IMR-90 (cell line): Measurements from ENCODE around the gene TRAPPC3L. TPM values are rescaled to one million over a fixed set of nuclear protein-coding genes. Genes with fewer than 3 reads are reported as not detected.
"Not testable (repeated sequence)": the region's sequence is repeated elsewhere in the genome, so short reads cannot be mapped to it uniquely, and the experiment has no call there.

Source experiments
- ATAC-seq: fragments of 200-7000 bp; cut with Tn5 transposase; 2 replicates; pipeline ENCODE4 v1.9.1; 2020; ENCODE audit warnings: low read depth, mild to moderate bottlenecking, moderate library complexity
- BruUV-seq: library from RNA; stranded (reverse); fragments of 400-500 nt; replicated peaks from 2 replicates; lab custom pipeline; 2021; lab: Mats Ljungman, UMichigan
- CTCF ChIA-PET: fragments of 300-600 bp; formaldehyde crosslinking; extraction: SDS; loops from one replicate; lab custom pipeline; 2021; ENCODE audit warnings: antibody characterized with exemption; lab: Yijun Ruan, JAX
- POLR2A ChIA-PET: fragments of 300-600 bp; sonication (Branson Sonifier 250); formaldehyde crosslinking; loops from one replicate; lab custom pipeline; 2022; ENCODE audit warnings: antibody characterized with exemption; ENCODE audit not compliant: unreplicated experiment; lab: Charles Lee
- DNase-seq: peaks from one replicate; pipeline ENCODE4 v3.0.0; 2013
- H2AFZ ChIP-seq: replicated peaks from 2 replicates; pipeline ENCODE3; 2013; ENCODE audit warnings: low read length, mild to moderate bottlenecking; ENCODE audit not compliant: poor library complexity
- H2AK5ac ChIP-seq: 2 replicates; pipeline ENCODE4 v1.6.1; 2013; ENCODE audit warnings: low read depth, low read length, inconsistent platforms
- H2AK9ac ChIP-seq: replicated peaks from 2 replicates; pipeline ENCODE3; 2013; ENCODE audit warnings: mild to moderate bottlenecking, low read depth, low read length, moderate library complexity; ENCODE audit not compliant: poor library complexity
- H2BK120ac ChIP-seq: 2 replicates; pipeline ENCODE4 v1.6.1; 2013; ENCODE audit warnings: low read depth, low read length, inconsistent platforms
- H2BK15ac ChIP-seq: 3 replicates; pipeline ENCODE4 v1.6.1; 2013; ENCODE audit warnings: low read depth, low read length, inconsistent platforms
- H2BK20ac ChIP-seq: 2 replicates; pipeline ENCODE4 v1.6.1; 2013; ENCODE audit warnings: low read depth, mild to moderate bottlenecking, inconsistent platforms, low read length, moderate library complexity
- H2BK5ac ChIP-seq: 2 replicates; pipeline ENCODE4 v1.6.1; 2013; ENCODE audit warnings: mild to moderate bottlenecking, low read depth, low read length, inconsistent platforms; ENCODE audit not compliant: poor library complexity, severe bottlenecking
- H3K14ac ChIP-seq: replicated peaks from 2 replicates; pipeline ENCODE4 v1.6.1; 2013; ENCODE audit warnings: low read depth, low read length, inconsistent platforms
- H3K18ac ChIP-seq: 2 replicates; pipeline ENCODE4 v1.6.1; 2013; ENCODE audit warnings: low read depth, low read length, control low read depth
- H3K23ac ChIP-seq: 2 replicates; pipeline ENCODE4 v1.6.1; 2013; ENCODE audit warnings: low read depth, low read length, inconsistent platforms
- H3K27ac ChIP-seq: 2 replicates; pipeline ENCODE4 v1.5.1; 2013; ENCODE audit warnings: mild to moderate bottlenecking, control low read depth, low read length; ENCODE audit not compliant: insufficient read depth
- H3K27me3 ChIP-seq: 2 replicates; pipeline ENCODE4 v1.6.1; 2013; ENCODE audit warnings: low read length; ENCODE audit not compliant: control insufficient read depth, insufficient read depth
- H3K36me3 ChIP-seq: 2 replicates; pipeline ENCODE4 v1.6.1; 2013; ENCODE audit warnings: low read length, mixed read lengths; ENCODE audit not compliant: control insufficient read depth, insufficient read depth
- H3K4ac ChIP-seq: 2 replicates; pipeline ENCODE4 v1.6.1; 2013; ENCODE audit warnings: low read depth, low read length, inconsistent platforms
- H3K4me1 ChIP-seq: 2 replicates; pipeline ENCODE4 v1.6.1; 2013; ENCODE audit warnings: low read length, mixed read lengths; ENCODE audit not compliant: control insufficient read depth, insufficient read depth
- H3K4me2 ChIP-seq: 2 replicates; pipeline ENCODE4 v1.6.1; 2013; ENCODE audit warnings: low read depth, mild to moderate bottlenecking, control low read depth, low read length, moderate library complexity
- H3K4me3 ChIP-seq: 2 replicates; pipeline ENCODE4 v1.5.1; 2013; ENCODE audit warnings: low read depth, mild to moderate bottlenecking, control low read depth, low read length, moderate library complexity; ENCODE audit not compliant: insufficient read depth
- H3K56ac ChIP-seq: 2 replicates; pipeline ENCODE4 v1.6.1; 2013; ENCODE audit warnings: low read length, inconsistent platforms; ENCODE audit not compliant: insufficient read depth; ENCODE audit errors: extremely low read depth
- H3K79me1 ChIP-seq, 2 experiments: 2 replicates each; pipeline ENCODE4 v1.6.1; 2013; ENCODE audit warnings: low read length in 2 of 2, inconsistent platforms in 1 of 2, low read depth in 1 of 2
- H3K9ac ChIP-seq: 2 replicates; pipeline ENCODE4 v1.6.1; 2013; ENCODE audit warnings: low read depth, low read length, control low read depth
- H3K9me1 ChIP-seq: 2 replicates; pipeline ENCODE4 v1.6.1; 2013; ENCODE audit warnings: low read length, inconsistent platforms; ENCODE audit not compliant: insufficient read depth
- H3K9me3 ChIP-seq: 2 replicates; pipeline ENCODE4 v1.6.1; 2013; ENCODE audit warnings: low read length; ENCODE audit not compliant: control insufficient read depth, insufficient read depth
- H4K20me1 ChIP-seq: 2 replicates; pipeline ENCODE4 v1.6.1; 2013; ENCODE audit warnings: low read length, inconsistent platforms; ENCODE audit not compliant: insufficient read depth
- H4K5ac ChIP-seq: 2 replicates; pipeline ENCODE4 v1.6.1; 2013; ENCODE audit warnings: mild to moderate bottlenecking, low read depth, low read length, control low read depth
- H4K8ac ChIP-seq, 2 experiments: 2 replicates each; pipeline ENCODE4 v1.6.1; 2013; ENCODE audit warnings: low read depth in 2 of 2, low read length in 2 of 2, control low read depth in 1 of 2, inconsistent platforms in 1 of 2
- H4K91ac ChIP-seq: 2 replicates; pipeline ENCODE4 v1.6.1; 2013; ENCODE audit warnings: low read depth, low read length, inconsistent platforms; ENCODE audit not compliant: insufficient read depth
- BHLHE40 ChIP-seq: fragments of 150-350 bp; IDR thresholded peaks from 2 replicates; pipeline ENCODE4 v1.6.1; 2016; ENCODE audit warnings: mild to moderate bottlenecking, low read depth, low read length
- ELK1 ChIP-seq: fragments of 150-350 bp; IDR thresholded peaks from 2 replicates; pipeline ENCODE4 v1.6.1; 2016; ENCODE audit warnings: low read depth, mild to moderate bottlenecking, low read length, moderate library complexity, borderline replicate concordance
- MAFK ChIP-seq: IDR thresholded peaks from 2 replicates; pipeline ENCODE4 v1.6.1; 2012; ENCODE audit warnings: low read depth, low read length, improper control_type of control experiment
- POLR2A ChIP-seq: IDR thresholded peaks from 2 replicates; pipeline ENCODE4 v1.6.1; 2012; ENCODE audit warnings: mild to moderate bottlenecking, low read depth, low read length
- RAD21 ChIP-seq: IDR thresholded peaks from 2 replicates; pipeline ENCODE4 v1.6.1; 2012; ENCODE audit warnings: low read length, improper control_type of control experiment
- WGBS, 2 experiments: methylation state at CpG; one replicate each; pipeline versions ENCODE4 v1.1.5 to v1.1.7; 2013; ENCODE audit warnings: missing lambda C conversion rate in 2 of 2; ENCODE audit not compliant: insufficient read length in 1 of 2; ENCODE audit errors: extremely low coverage in 2 of 2; 5-methylcytosine and 5-hydroxymethylcytosine counted together
- dilution Hi-C: fragments of 300-500 bp; cut with HindIII; formaldehyde crosslinking; loops from one replicate; pipeline ENCODE4 v1.14.3; 2018; ENCODE audit warnings: low sequenced_read_pairs; ENCODE audit not compliant: unreplicated experiment
- in situ Hi-C: fragments of 300-500 bp; cut with MboI; formaldehyde crosslinking; loops from 3 replicates; pipeline ENCODE4 v1.14.3; 2019; ENCODE audit warnings: low sequenced_read_pairs, inconsistent platforms, mixed read lengths
- intact Hi-C: fragments of 100-400 bp; cut with micrococcal nuclease; formaldehyde crosslinking; loops from 2 replicates; pipeline ENCODE4 v1.10.0; 2022
- polyA plus RNA-seq, 3 experiments: library from polyadenylated mRNA; depleted of rRNA; stranded (reverse); fragments of >200 nt; gene quantifications; 2 replicates each; pipeline ENCODE4 v1.2.3, GENCODE V29; 2012; ENCODE audit warnings: low replicate concordance in 1 of 3
- total RNA-seq: library from RNA; depleted of rRNA; stranded (reverse); fragments of >200 nt; gene quantifications from 2 replicates; pipeline ENCODE4 v1.2.3, GENCODE V29; 2012
- TF ChIP-seq, protein P1 (sequence below): fragments of 150-350 bp; IDR thresholded peaks from 2 replicates; pipeline ENCODE4 v1.6.1; 2017; ENCODE audit warnings: mild to moderate bottlenecking, antibody characterized with exemption, low read length, low read depth

Gene TRAPPC3L
- total and polyA plus RNA-seq, 2 of the 4 experiments (the other 2 are of a cell fraction) = 0.03 TPM; not detected in 1

DNA sequence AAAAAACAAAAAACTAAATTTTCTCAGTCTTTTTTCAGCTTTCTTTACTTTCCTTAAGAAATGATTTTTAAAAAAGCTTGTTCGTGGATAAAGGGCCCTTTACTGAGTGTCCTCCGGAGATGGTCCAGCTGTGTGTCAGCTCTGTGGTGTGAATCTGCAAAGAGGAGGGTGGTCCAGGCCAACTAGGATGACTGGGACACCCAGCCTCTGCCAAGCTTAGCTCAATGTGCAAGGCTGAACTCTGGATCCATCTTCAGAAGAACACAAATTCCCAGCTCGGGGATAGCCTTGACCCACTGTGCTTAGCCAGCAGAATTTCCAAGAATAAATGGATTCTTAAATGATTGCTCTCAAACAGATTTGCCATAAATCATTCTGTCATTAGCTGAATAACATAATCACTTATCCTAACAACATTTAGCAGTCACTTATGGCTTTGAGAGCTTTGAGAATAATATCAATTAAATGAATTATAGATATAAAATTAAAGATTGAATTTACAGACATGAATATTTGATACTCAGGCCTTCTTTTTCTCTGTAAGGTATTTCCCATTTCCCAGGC is 48.3 kb downstream of the TRAPPC3L start:
- CTCF ChIA-PET = interaction anchor here (0.6 to 2.0 kb wide), 4 partner anchors 14 to 76 kb away, joined by 3 to 5 read pairs (median 4); partner anchors contain the start of gene CALHM5
- Histone ChIP-seq H3K56ac (no peak overlapping the region), H3K14ac (no peak overlapping the region), H2BK120ac (no peak overlapping the region), H4K91ac (no peak overlapping the region), H2AK5ac (no peak overlapping the region), H4K20me1 (no peaks in the 10 kb centered on the region), H3K79me1 (no peaks in the 10 kb centered on the region), H3K4me3 (no peak overlapping the region), H2AFZ (peak overlapping the region; percentile 2), H3K9me3 (no peaks in the 10 kb centered on the region), H4K8ac (no peak overlapping the region), H3K36me3 (no peaks in the 10 kb centered on the region), H3K4ac (no peak overlapping the region), H3K4me2 (no peak overlapping the region), H2BK15ac (no peak overlapping the region), H4K5ac (no peak overlapping the region), H3K27me3 (no peaks in the 10 kb centered on the region; the same call in 1 of the 2 replicates), H3K27ac (no peak overlapping the region), H3K9me1 (no peaks in the 10 kb centered on the region), H3K18ac (no peak overlapping the region), H3K4me1 (peaks cover 5% of the 10 kb centered on the region; the same call in 1 of the 2 replicates), H3K9ac (no peak overlapping the region), H2BK20ac (no peak overlapping the region), H2AK9ac (no peak overlapping the region), H2BK5ac (no peak overlapping the region), H3K23ac (no peak overlapping the region)
- ATAC-seq (no peak), DNase-seq (peak; percentile 10)
- dilution Hi-C loops = no loop called here
- in situ Hi-C loops = no loop called here
- no TSS peak for BruUV-seq
- TF ChIP-seq, protein P1, sequence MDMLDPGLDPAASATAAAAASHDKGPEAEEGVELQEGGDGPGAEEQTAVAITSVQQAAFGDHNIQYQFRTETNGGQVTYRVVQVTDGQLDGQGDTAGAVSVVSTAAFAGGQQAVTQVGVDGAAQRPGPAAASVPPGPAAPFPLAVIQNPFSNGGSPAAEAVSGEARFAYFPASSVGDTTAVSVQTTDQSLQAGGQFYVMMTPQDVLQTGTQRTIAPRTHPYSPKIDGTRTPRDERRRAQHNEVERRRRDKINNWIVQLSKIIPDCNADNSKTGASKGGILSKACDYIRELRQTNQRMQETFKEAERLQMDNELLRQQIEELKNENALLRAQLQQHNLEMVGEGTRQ = no peak
- no peak for TF ChIP-seq RAD21
- TF ChIP-seq ELK1 = no peak
- no peak for TF ChIP-seq BHLHE40
- TF ChIP-seq MAFK = no peak
- TF ChIP-seq POLR2A = no peak
- WGBS, 2 experiments = 50% methylated on average over 1 of the region's 3 CpGs; no CpG with 5 or more reads in 1 of the 2 experiments
- intact Hi-C loops = no loop called here
- POLR2A ChIA-PET = no interaction called here

DNA sequence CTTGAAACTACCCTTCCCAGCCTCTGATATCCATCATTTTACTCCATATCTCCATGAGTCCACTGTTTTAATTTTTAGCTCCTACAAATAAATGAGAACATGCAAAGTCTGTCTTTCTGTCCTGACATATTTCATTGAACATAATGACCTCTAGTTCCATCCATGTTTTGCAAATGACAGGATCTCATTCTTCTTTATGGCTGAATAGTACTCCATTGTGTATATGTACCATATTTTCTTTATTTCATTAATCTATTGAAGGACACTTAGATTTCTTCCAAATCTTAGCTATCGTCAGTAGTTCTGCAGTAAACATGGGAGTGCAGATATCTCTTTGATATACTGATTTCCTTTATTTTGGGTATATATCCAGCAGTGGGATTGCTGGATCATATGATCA is 50.3 kb downstream of the TRAPPC3L start:
- H3K18ac ChIP-seq, H3K9me3 ChIP-seq, H3K9me1 ChIP-seq, H3K9ac ChIP-seq, DNase-seq, H2BK120ac ChIP-seq, H4K8ac ChIP-seq, intact Hi-C loops, H4K20me1 ChIP-seq, H4K91ac ChIP-seq, H2BK15ac ChIP-seq, POLR2A ChIA-PET, dilution Hi-C loops, H2AFZ ChIP-seq, H3K4me3 ChIP-seq, H3K36me3 ChIP-seq, H3K27ac ChIP-seq, H2BK5ac ChIP-seq, H3K4me2 ChIP-seq, H3K23ac ChIP-seq, H2AK9ac ChIP-seq, H3K27me3 ChIP-seq, in situ Hi-C loops, H2BK20ac ChIP-seq, H3K4ac ChIP-seq, H4K5ac ChIP-seq, H3K79me1 ChIP-seq, H3K56ac ChIP-seq, H3K4me1 ChIP-seq, ATAC-seq, BruUV-seq, H3K14ac ChIP-seq, H2AK5ac ChIP-seq: not testable (repeated sequence)
- CTCF ChIA-PET = interaction anchor here (0.6 kb wide), 1 partner anchor 81 kb away, joined by 6 read pairs; no protein-coding TSS in a partner anchor
- whole genome bisulfite sequencing, 2 experiments = no CpG with 5 or more reads among the region's 1 CpG
